Psoas muscle (tissue), 8 donors: ENCODE results near the gene PLXDC2. TPM values are rescaled to one million over a fixed set of nuclear protein-coding genes. Genes with fewer than 3 reads are reported as not detected.

Experiments used
- ATAC-seq, 4 donors: fragments of 200-7000 bp; cut with Tn5 transposase; one replicate each; pipeline ENCODE4 v1.9.1; 2020; ENCODE audit warnings: moderate library complexity in 3 of 4, mild to moderate bottlenecking in 2 of 4
- DNase-seq, 2 donors: peaks; one replicate each; pipeline ENCODE4 v3.0.0-alpha.2; 2020
- H3K27ac ChIP-seq: fragments of 200-600 bp; one replicate; pipeline ENCODE4 v1.8.0; 2022
- H3K27me3 ChIP-seq, 3 donors: fragments of 200-600 bp in 1 of 3; one replicate each; pipeline versions ENCODE4 v1.6.1 to v1.8.0; 2013 to 2022; ENCODE audit warnings: low read length in 2 of 3, mild to moderate bottlenecking in 2 of 3, moderate library complexity in 1 of 3; ENCODE audit not compliant: insufficient read depth in 3 of 3
- H3K36me3 ChIP-seq, 2 donors: fragments of 200-600 bp in 1 of 2; one replicate each; pipeline versions ENCODE4 v1.6.1 to v1.8.0; 2013 to 2022; ENCODE audit warnings: low read depth in 1 of 2, mild to moderate bottlenecking in 1 of 2, moderate library complexity in 1 of 2; ENCODE audit not compliant: insufficient read depth in 1 of 2
- H3K4me1 ChIP-seq: fragments of 200-600 bp; one replicate; pipeline ENCODE4 v1.8.0; 2022
- H3K4me3 ChIP-seq: fragments of 200-600 bp; one replicate; pipeline ENCODE4 v1.8.0; 2022; ENCODE audit warnings: mild to moderate bottlenecking
- H3K9me3 ChIP-seq: fragments of 200-600 bp; one replicate; pipeline ENCODE4 v1.8.0; 2022
- WGBS, 3 donors: extraction: QIAGEN DNeasy Blood & Tissue Kit; methylation state at CpG; one replicate each; pipeline versions ENCODE4 v1.1.6 to v1.1.7; 2013; 5-methylcytosine and 5-hydroxymethylcytosine counted together
- intact Hi-C, 2 donors: fragments of 100-400 bp; cut with DNase I; formaldehyde crosslinking; loops; one replicate each; pipeline versions ENCODE4 v1.11.0 to v1.14.2; 2022
- polyA plus RNA-seq, 3 donors: library from polyadenylated mRNA; stranded (reverse); fragments of 200-250 nt; gene quantifications; one replicate each; pipeline ENCODE4 v1.2.3, GENCODE V29; 2013
- total RNA-seq, 4 donors: library from RNA; stranded (reverse); fragmentation: NEBNext Ultra II Directional in 2 of 4; extraction: Animal tissue kit (Norgen Biotek cat#: 25700) in 2 of 4; gene quantifications; one replicate each; pipeline versions ENCODE4 v1.2.1 to v1.2.4, GENCODE V29; 2021 to 2023
- TF ChIP-seq, protein P1 (sequence below): fragments of 200-600 bp; IDR thresholded peaks from one replicate; pipeline ENCODE4 v1.8.0; 2022; ENCODE audit warnings: antibody characterized with exemption
- donor health status: healthy with polysubstance abuse.
- donor health status: DM: no; HTN: no; CAD: no; lungs with moderate emphysema.
- donor health status: Bipolar disorder and iron deficiency.
- donor health status: healthy.
- donor health status: DM: yes; HTN: yes; CAD: no.
- donor health status: DM: no; HTN: no; CAD: no.
- donor health status: DM: no; HTN: no; CAD: no.
- donor health status: DM: yes; HTN: yes; CAD: no.

Gene PLXDC2
- total and polyA plus RNA-seq, 7 donors: 2.3 to 21.4 (median 9.2) TPM

- H3K36me3 ChIP-seq: no peaks in the 10 kb centered on the region
- no peak overlapping the region for H3K27ac ChIP-seq
- ATAC-seq (no peak), DNase-seq (no peak)
- TF ChIP-seq, protein P1, sequence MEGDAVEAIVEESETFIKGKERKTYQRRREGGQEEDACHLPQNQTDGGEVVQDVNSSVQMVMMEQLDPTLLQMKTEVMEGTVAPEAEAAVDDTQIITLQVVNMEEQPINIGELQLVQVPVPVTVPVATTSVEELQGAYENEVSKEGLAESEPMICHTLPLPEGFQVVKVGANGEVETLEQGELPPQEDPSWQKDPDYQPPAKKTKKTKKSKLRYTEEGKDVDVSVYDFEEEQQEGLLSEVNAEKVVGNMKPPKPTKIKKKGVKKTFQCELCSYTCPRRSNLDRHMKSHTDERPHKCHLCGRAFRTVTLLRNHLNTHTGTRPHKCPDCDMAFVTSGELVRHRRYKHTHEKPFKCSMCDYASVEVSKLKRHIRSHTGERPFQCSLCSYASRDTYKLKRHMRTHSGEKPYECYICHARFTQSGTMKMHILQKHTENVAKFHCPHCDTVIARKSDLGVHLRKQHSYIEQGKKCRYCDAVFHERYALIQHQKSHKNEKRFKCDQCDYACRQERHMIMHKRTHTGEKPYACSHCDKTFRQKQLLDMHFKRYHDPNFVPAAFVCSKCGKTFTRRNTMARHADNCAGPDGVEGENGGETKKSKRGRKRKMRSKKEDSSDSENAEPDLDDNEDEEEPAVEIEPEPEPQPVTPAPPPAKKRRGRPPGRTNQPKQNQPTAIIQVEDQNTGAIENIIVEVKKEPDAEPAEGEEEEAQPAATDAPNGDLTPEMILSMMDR: no peak
- intact Hi-C loops: no loop called here
- no peaks in the 10 kb centered on the region for H3K27me3 ChIP-seq
- H3K4me3 ChIP-seq: no peak overlapping the region
- WGBS, 3 donors: 73 to 81% (median 78%) methylated on average over 8 of the region's 8 CpGs
- no peaks in the 10 kb centered on the region for H3K4me1 ChIP-seq
- no peaks in the 10 kb centered on the region for H3K9me3 ChIP-seq
These were observed 61.4 kb downstream of the PLXDC2 start for GRCh38 chr10:19877466-19878255.

DNA sequence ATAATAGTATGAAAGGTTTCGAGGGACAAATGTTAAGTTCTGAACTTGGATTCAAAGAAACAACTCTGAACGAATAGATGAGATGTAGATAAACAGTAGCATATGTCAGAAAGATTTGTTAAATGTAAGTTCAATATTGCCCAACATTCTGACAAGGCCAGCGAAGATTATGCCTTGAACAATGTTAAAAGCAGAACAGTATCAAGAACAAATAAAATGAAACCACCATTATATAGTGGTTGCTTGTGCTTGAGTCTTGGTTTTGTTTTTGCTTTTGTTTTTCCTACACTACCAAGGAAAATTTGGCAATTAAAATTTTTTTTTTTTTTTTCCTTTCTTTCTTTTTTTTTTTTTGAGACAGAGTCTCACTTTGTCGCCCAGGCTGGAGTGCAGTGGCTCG lies 66.4 kb downstream of the PLXDC2 start:
- DNase-seq: no peak
- Histone ChIP-seq H3K27me3 (no peaks in the 10 kb centered on the region), H3K36me3 (no peaks in the 10 kb centered on the region), H3K4me1 (no peaks in the 10 kb centered on the region), H3K27ac (no peak overlapping the region), H3K9me3 (no peaks in the 10 kb centered on the region), H3K4me3 (no peak overlapping the region)
- 81 to 86% (median 83%) methylated on average over 5 of the region's 5 CpGs for WGBS, 3 donors
- intact Hi-C loops: no loop called here
- TF ChIP-seq, protein P1: no peak
- no peak for ATAC-seq

GRCh38 chr10:19888061-19888660 lies 71.9 kb downstream of the PLXDC2 start:
- intact Hi-C loops: no loop called here
- DNase-seq (no peak), ATAC-seq (no peak)
- Histone ChIP-seq H3K36me3 (no peaks in the 10 kb centered on the region), H3K27ac (no peak overlapping the region), H3K27me3 (no peaks in the 10 kb centered on the region), H3K4me1 (peaks cover 8% of the 10 kb centered on the region), H3K9me3 (no peaks in the 10 kb centered on the region), H3K4me3 (no peak overlapping the region)
- 80 to 84% (median 83%) methylated on average over 3 of the region's 3 CpGs for WGBS, 3 donors
- TF ChIP-seq, protein P1: no peak

GRCh38 chr10:19889256-19889655 lies 73.0 kb downstream of the PLXDC2 start:
- intact Hi-C loops: no loop called here
- Histone ChIP-seq H3K27ac (no peak overlapping the region), H3K9me3 (no peaks in the 10 kb centered on the region), H3K4me1 (peaks cover 8% of the 10 kb centered on the region), H3K27me3 (no peaks in the 10 kb centered on the region), H3K4me3 (no peak overlapping the region), H3K36me3 (no peaks in the 10 kb centered on the region)
- 14 to 20% (median 16%) methylated on average over 2 of the region's 2 CpGs for WGBS, 3 donors
- TF ChIP-seq, protein P1: no peak
- DNase-seq: no peak
- ATAC-seq: no peak
